K562 (cell line): Measurements from ENCODE around the gene LACTB. TPM values are rescaled to one million over a fixed set of nuclear protein-coding genes. Genes with fewer than 3 reads are reported as not detected.

Experiments
- ATAC-seq: fragments of 200-7000 bp; cut with Tn5 transposase; 3 replicates; pipeline ENCODE4 v1.9.1; 2020; ENCODE audit warnings: moderate library complexity
- BruUV-seq: library from RNA; stranded (reverse); fragments of 400-500 nt; replicated peaks from 2 replicates; lab custom pipeline; 2021; lab: Mats Ljungman, UMichigan
- CTCF ChIA-PET: fragments of 300-600 bp; formaldehyde crosslinking; extraction: SDS; loops from one replicate; lab custom pipeline; 2021; ENCODE audit warnings: low intra/inter-chr PET ratio; lab: Yijun Ruan, JAX
- POLR2A ChIA-PET: fragments of 300-600, 350-650 bp; sonication (Branson Sonifier 250); formaldehyde crosslinking; extraction: SDS; loops from one replicate; lab custom pipeline; 2021; ENCODE audit warnings: antibody characterized with exemption, inconsistent platforms; lab: Yijun Ruan, JAX
- DNase-seq, 4 experiments: peaks; one replicate each; pipeline versions ENCODE4 v3.0.0 to v3.0.0-alpha.2; 2011 to 2018; ENCODE audit warnings: low spot score in 3 of 4, mixed read lengths in 3 of 4; ENCODE audit errors: extremely low read depth in 1 of 4
- FAIRE-seq: peaks from 2 replicates; lab custom pipeline; 2011; peaks lifted over from hg19 to GRCh38; lab: Jason Lieb, UNC
- H2AFZ ChIP-seq: 2 replicates; pipeline ENCODE4 v1.6.0; 2011; ENCODE audit warnings: low read depth, low read length, control low read depth, inconsistent platforms
- H3K27ac ChIP-seq: fragments of 200-600 bp; 3 replicates; pipeline ENCODE4 v1.8.0; 2011; ENCODE audit warnings: low read depth, mild to moderate bottlenecking, control low read depth, inconsistent platforms, low read length, moderate library complexity, mixed read lengths; ENCODE audit errors: extremely low read depth
- H3K27me3 ChIP-seq, 2 experiments: fragments of 300-600 bp in 1 of 2; 2 replicates in 1 of 2; 3 replicates in 1 of 2; pipeline versions ENCODE4 v1.6.0 to v1.8.0; 2011; ENCODE audit warnings: inconsistent platforms in 2 of 2, low read length in 2 of 2, mild to moderate bottlenecking in 1 of 2, mixed read lengths in 1 of 2, moderate library complexity in 1 of 2; ENCODE audit not compliant: control insufficient read depth in 2 of 2, insufficient read depth in 2 of 2
- H3K36me3 ChIP-seq: fragments of 300-600 bp; 3 replicates; pipeline ENCODE4 v1.8.0; 2011; ENCODE audit warnings: mild to moderate bottlenecking, low read length, inconsistent platforms; ENCODE audit not compliant: control insufficient read depth, insufficient read depth
- H3K4me1 ChIP-seq, 2 experiments: fragments of 200-600 bp in 1 of 2; replicated peaks in 1 of 2; 2 replicates in 1 of 2; 3 replicates in 1 of 2; pipeline versions ENCODE4 v1.5.1 to v1.8.0; 2011; ENCODE audit warnings: inconsistent platforms in 2 of 2, low read length in 2 of 2, mild to moderate bottlenecking in 1 of 2, mixed read lengths in 1 of 2, moderate library complexity in 1 of 2; ENCODE audit not compliant: control insufficient read depth in 2 of 2, insufficient read depth in 2 of 2
- H3K4me2 ChIP-seq: 2 replicates; pipeline ENCODE4 v1.6.1; 2011; ENCODE audit warnings: low read length, control low read depth, inconsistent platforms, mixed read lengths; ENCODE audit not compliant: insufficient read depth
- H3K4me3 ChIP-seq: fragments of 200-600 bp; sonication (generic), shearing (Covaris generic); 2 replicates; pipeline ENCODE4 v1.5.1; 2016; ENCODE audit warnings: control low read depth, inconsistent platforms
- H3K79me2 ChIP-seq: fragments of 200-600 bp; 3 replicates; pipeline ENCODE4 v1.8.0; 2011; ENCODE audit warnings: low read length, inconsistent platforms; ENCODE audit not compliant: control insufficient read depth, insufficient read depth
- H3K9ac ChIP-seq, 2 experiments: 2 replicates each; pipeline versions ENCODE4 v1.6.0 to v1.6.1; 2011; ENCODE audit warnings: low read depth in 2 of 2, low read length in 2 of 2, control low read depth in 1 of 2, inconsistent platforms in 1 of 2, mild to moderate bottlenecking in 1 of 2, mixed read lengths in 1 of 2; ENCODE audit not compliant: insufficient read depth in 1 of 2
- H3K9me1 ChIP-seq: one replicate; pipeline ENCODE4 v1.6.0; 2011; ENCODE audit warnings: inconsistent platforms, mild to moderate bottlenecking, low read length, moderate library complexity; ENCODE audit not compliant: control insufficient read depth, insufficient read depth
- H3K9me3 ChIP-seq: replicated peaks from 2 replicates; pipeline ENCODE4 v1.5.1; 2011; ENCODE audit warnings: low read depth, low read length, inconsistent platforms; ENCODE audit not compliant: control insufficient read depth, insufficient read depth
- H4K20me1 ChIP-seq: replicated peaks from 2 replicates; pipeline ENCODE4 v1.6.1; 2011; ENCODE audit warnings: low read length, inconsistent platforms, mixed read lengths; ENCODE audit not compliant: control insufficient read depth, insufficient read depth
- CEBPG ChIP-seq, 3 experiments: fragments of 200-800 bp in 1 of 3; sonication (Bioruptor generic) in 1 of 3; sonication (generic) in 1 of 3; formaldehyde crosslinking in 1 of 3; IDR thresholded peaks in 2 of 3; conservative IDR thresholded peaks in 1 of 3; 2 replicates each; pipeline versions ENCODE4 v1.6.1 to v1.8.0; 2016 to 2022; ENCODE audit warnings: missing compliant biosample characterization in 2 of 3, missing genetic modification characterization in 2 of 3, mild to moderate bottlenecking in 1 of 3, missing genetic modification reagents in 1 of 3
- DIDO1 ChIP-seq: fragments of 450-650 bp; IDR thresholded peaks from 2 replicates; pipeline ENCODE4 v1.6.1; 2016; ENCODE audit warnings: low read depth, missing biosample characterization, missing genetic modification characterization
- EP400 ChIP-seq: fragments of 450-650 bp; IDR thresholded peaks from 2 replicates; pipeline ENCODE4 v1.6.1; 2017; ENCODE audit warnings: antibody characterized with exemption, mild to moderate bottlenecking, moderate library complexity
- ILK ChIP-seq: fragments of 450-650 bp; IDR thresholded peaks from 2 replicates; pipeline ENCODE4 v1.6.1; 2016; ENCODE audit warnings: missing genetic modification characterization, low read depth, mild to moderate bottlenecking, missing compliant biosample characterization, moderate library complexity, borderline replicate concordance
- KDM4B ChIP-seq, 2 experiments: fragments of 450-650 bp in 1 of 2; sonication (generic) in 1 of 2; IDR thresholded peaks; 2 replicates each; pipeline ENCODE4 v1.6.1; 2016 to 2017; ENCODE audit warnings: borderline replicate concordance in 2 of 2, antibody characterized with exemption in 1 of 2, low read depth in 1 of 2, mild to moderate bottlenecking in 1 of 2
- MCM2 ChIP-seq: fragments of 450-650 bp; IDR thresholded peaks from 2 replicates; pipeline ENCODE4 v1.6.1; 2017; ENCODE audit warnings: low read depth, mild to moderate bottlenecking
- NR3C1 ChIP-seq: sonication (generic); formaldehyde crosslinking; IDR thresholded peaks from 2 replicates; pipeline ENCODE4 v1.8.1; 2022; ENCODE audit warnings: missing genetic modification reagents
- RB1 ChIP-seq: fragments of 450-650 bp; IDR thresholded peaks from 2 replicates; pipeline ENCODE4 v1.6.1; 2017; ENCODE audit warnings: low read depth, mild to moderate bottlenecking
- RNF2 ChIP-seq: sonication (generic); IDR thresholded peaks from 2 replicates; pipeline ENCODE4 v1.6.1; 2016
- ZNF696 ChIP-seq: fragments of 250-450 bp; sonication (Bioruptor Pico); conservative IDR thresholded peaks from 2 replicates; pipeline ENCODE4 v1.4.0; 2020; ENCODE audit warnings: mild to moderate bottlenecking, moderate library complexity
- ZNF75A ChIP-seq: fragments of 450-650 bp; formaldehyde crosslinking; IDR thresholded peaks from 2 replicates; pipeline ENCODE4 v1.4.0; 2020; ENCODE audit warnings: mild to moderate bottlenecking
- ZNF76 ChIP-seq: fragments of 250-450 bp; sonication (Bioruptor Pico); IDR thresholded peaks from 2 replicates; pipeline ENCODE4 v1.4.0; 2020; ENCODE audit warnings: mild to moderate bottlenecking, moderate library complexity, borderline replicate concordance
- WGBS: fragments of 100-300 bp; shearing (Covaris generic); methylation state at CpG from one replicate; pipeline ENCODE4 v1.1.6; 2016; ENCODE audit warnings: low coverage, mixed read lengths; ENCODE audit not compliant: insufficient coverage; ENCODE audit errors: missing lambda C conversion rate; 5-methylcytosine and 5-hydroxymethylcytosine counted together
- in situ Hi-C: fragments of 300-500 bp; cut with MboI; formaldehyde crosslinking; loops from 4 replicates; pipeline ENCODE4 v1.15.0; 2018; ENCODE audit warnings: inconsistent platforms, mixed read lengths
- intact Hi-C: fragments of 100-400 bp; cut with micrococcal nuclease; formaldehyde crosslinking; loops from 2 replicates; pipeline ENCODE4 v1.14.2; 2022
- polyA plus RNA-seq, 8 experiments: library from polyadenylated mRNA; depleted of rRNA in 4 of 8; stranded (reverse) in 5 of 8; unstranded in 3 of 8; fragments of >200 nt; fragmentation: Nextera tagmentation in 2 of 8; fragmentation: Illumina TruSeq in 1 of 8; extraction: Ambion mirVana in 2 of 8; extraction: Trizol in 1 of 8; gene quantifications; 2 replicates each; pipeline versions ENCODE4 v1.2.1 to v1.2.3, GENCODE V29; 2011 to 2014; ENCODE audit warnings: inconsistent platforms in 1 of 8, missing spikeins in 1 of 8
- total RNA-seq, 7 experiments: library from RNA; depleted of rRNA in 6 of 7; stranded (reverse); fragments of >200 nt in 6 of 7; fragmentation: Illumina TruSeq in 2 of 7; extraction: Trizol in 2 of 7; gene quantifications; 2 replicates each; pipeline versions ENCODE4 v1.2.1 to v1.2.3, GENCODE V29; 2011 to 2021; ENCODE audit warnings: low replicate concordance in 1 of 7
- TF ChIP-seq, protein P1 (sequence below): IDR thresholded peaks from 3 replicates; pipeline ENCODE4 v1.6.1; 2011; ENCODE audit warnings: borderline replicate concordance, mild to moderate bottlenecking, moderate library complexity; ENCODE audit not compliant: insufficient read length; ENCODE audit errors: extremely low read depth
- TF ChIP-seq, protein P2 (sequence below): sonication (generic); formaldehyde crosslinking; IDR thresholded peaks from 2 replicates; pipeline ENCODE4 v1.8.0; 2022; ENCODE audit warnings: mild to moderate bottlenecking, missing genetic modification reagents

Gene LACTB
- total and polyA plus RNA-seq, 9 of the 15 experiments (the other 6 are each of a cell fraction or from before 2014, with no cell fraction given): 3.1 to 15.5 (median 9.8) TPM

DNA sequence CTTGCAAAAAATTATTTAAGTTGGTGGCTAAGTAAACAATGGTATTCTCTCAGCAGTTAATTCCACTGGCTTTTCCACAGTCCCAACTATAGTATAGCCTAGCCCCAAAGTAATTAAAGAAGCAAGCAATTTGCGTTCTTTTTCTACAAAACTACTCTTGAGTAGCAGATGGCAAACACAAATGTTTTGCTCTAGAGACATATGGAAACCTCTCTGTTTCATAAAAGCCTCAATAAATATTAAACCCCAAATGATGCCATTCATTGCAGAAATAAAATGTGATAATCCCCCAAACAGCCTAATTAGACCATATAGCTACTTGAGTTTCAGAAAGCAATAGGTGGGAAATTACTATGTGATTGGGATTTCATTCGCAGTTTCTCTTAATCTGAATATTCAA lies 59.1 kb downstream of the LACTB start:
- DNase-seq (no peak), FAIRE-seq (no peak), ATAC-seq (no peak)
- Histone ChIP-seq H3K4me3 (no peak overlapping the region), H3K9me3 (no peaks in the 10 kb centered on the region), H3K4me2 (no peak overlapping the region), H3K4me1 (peaks cover 8 to 10% of the 10 kb centered on the region in 2 experiments; a peak in 4 of 5 replicates), H3K9me1 (no peaks in the 10 kb centered on the region), H3K27me3 (no peaks in the 10 kb centered on the region), H3K9ac (no peak overlapping the region), H3K36me3 (no peaks in the 10 kb centered on the region), H3K27ac (no peak overlapping the region), H3K79me2 (no peaks in the 10 kb centered on the region), H4K20me1 (no peaks in the 10 kb centered on the region), H2AFZ (no peak overlapping the region)
- BruUV-seq: no TSS peak
- intact Hi-C loops (no loop called here), in situ Hi-C loops (no loop called here)
- ChIA-PET CTCF (no interaction called here), POLR2A (interaction anchor here (0.5 to 1.2 kb wide), 2 partner anchors 23 to 194 kb away, joined by 3 to 5 read pairs; partner anchors contain the start of gene RPS27L)
- WGBS: 83% methylated on average over 2 of the region's 2 CpGs
- TF ChIP-seq KDM4B (IDR thresholded peaks at IDR 0.05; ENCODE audit: borderline replicate concordance in 2 of 2, low read depth in 1 of 2) (no peak), CEBPG (CRISPR knock-in tag; IDR thresholded peaks at IDR 0.05) (no peak), CEBPG (tag; conservative IDR thresholded peaks at IDR 0.05 in 1 of 2, IDR thresholded peaks at IDR 0.05 in 1 of 2) (no peak), RNF2 (no peak), ZNF696 (CRISPR knock-in tag) (no peak), ILK (tag) (no peak), DIDO1 (tag) (no peak), RB1 (no peak), ZNF75A (CRISPR knock-in tag) (no peak), ZNF76 (CRISPR knock-in tag) (no peak), EP400 (no peak), MCM2 (no peak), NR3C1 (CRISPR knock-in tag) (no peak)
- TF ChIP-seq, protein P1, sequence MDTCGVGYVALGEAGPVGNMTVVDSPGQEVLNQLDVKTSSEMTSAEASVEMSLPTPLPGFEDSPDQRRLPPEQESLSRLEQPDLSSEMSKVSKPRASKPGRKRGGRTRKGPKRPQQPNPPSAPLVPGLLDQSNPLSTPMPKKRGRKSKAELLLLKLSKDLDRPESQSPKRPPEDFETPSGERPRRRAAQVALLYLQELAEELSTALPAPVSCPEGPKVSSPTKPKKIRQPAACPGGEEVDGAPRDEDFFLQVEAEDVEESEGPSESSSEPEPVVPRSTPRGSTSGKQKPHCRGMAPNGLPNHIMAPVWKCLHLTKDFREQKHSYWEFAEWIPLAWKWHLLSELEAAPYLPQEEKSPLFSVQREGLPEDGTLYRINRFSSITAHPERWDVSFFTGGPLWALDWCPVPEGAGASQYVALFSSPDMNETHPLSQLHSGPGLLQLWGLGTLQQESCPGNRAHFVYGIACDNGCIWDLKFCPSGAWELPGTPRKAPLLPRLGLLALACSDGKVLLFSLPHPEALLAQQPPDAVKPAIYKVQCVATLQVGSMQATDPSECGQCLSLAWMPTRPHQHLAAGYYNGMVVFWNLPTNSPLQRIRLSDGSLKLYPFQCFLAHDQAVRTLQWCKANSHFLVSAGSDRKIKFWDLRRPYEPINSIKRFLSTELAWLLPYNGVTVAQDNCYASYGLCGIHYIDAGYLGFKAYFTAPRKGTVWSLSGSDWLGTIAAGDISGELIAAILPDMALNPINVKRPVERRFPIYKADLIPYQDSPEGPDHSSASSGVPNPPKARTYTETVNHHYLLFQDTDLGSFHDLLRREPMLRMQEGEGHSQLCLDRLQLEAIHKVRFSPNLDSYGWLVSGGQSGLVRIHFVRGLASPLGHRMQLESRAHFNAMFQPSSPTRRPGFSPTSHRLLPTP: no peak
- TF ChIP-seq, protein P2, sequence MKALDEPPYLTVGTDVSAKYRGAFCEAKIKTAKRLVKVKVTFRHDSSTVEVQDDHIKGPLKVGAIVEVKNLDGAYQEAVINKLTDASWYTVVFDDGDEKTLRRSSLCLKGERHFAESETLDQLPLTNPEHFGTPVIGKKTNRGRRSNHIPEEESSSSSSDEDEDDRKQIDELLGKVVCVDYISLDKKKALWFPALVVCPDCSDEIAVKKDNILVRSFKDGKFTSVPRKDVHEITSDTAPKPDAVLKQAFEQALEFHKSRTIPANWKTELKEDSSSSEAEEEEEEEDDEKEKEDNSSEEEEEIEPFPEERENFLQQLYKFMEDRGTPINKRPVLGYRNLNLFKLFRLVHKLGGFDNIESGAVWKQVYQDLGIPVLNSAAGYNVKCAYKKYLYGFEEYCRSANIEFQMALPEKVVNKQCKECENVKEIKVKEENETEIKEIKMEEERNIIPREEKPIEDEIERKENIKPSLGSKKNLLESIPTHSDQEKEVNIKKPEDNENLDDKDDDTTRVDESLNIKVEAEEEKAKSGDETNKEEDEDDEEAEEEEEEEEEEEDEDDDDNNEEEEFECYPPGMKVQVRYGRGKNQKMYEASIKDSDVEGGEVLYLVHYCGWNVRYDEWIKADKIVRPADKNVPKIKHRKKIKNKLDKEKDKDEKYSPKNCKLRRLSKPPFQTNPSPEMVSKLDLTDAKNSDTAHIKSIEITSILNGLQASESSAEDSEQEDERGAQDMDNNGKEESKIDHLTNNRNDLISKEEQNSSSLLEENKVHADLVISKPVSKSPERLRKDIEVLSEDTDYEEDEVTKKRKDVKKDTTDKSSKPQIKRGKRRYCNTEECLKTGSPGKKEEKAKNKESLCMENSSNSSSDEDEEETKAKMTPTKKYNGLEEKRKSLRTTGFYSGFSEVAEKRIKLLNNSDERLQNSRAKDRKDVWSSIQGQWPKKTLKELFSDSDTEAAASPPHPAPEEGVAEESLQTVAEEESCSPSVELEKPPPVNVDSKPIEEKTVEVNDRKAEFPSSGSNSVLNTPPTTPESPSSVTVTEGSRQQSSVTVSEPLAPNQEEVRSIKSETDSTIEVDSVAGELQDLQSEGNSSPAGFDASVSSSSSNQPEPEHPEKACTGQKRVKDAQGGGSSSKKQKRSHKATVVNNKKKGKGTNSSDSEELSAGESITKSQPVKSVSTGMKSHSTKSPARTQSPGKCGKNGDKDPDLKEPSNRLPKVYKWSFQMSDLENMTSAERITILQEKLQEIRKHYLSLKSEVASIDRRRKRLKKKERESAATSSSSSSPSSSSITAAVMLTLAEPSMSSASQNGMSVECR (CRISPR knock-in tag): no peak
